IPS-NIHi7 (cell line): Measurements from ENCODE around the gene NAV1.

Experiments
- DNase-seq: peaks from one replicate; pipeline ENCODE4 v3.0.0; 2012; ENCODE audit warnings: mixed read lengths; ENCODE audit errors: extremely low spot score

NAV1 gene

DNA sequence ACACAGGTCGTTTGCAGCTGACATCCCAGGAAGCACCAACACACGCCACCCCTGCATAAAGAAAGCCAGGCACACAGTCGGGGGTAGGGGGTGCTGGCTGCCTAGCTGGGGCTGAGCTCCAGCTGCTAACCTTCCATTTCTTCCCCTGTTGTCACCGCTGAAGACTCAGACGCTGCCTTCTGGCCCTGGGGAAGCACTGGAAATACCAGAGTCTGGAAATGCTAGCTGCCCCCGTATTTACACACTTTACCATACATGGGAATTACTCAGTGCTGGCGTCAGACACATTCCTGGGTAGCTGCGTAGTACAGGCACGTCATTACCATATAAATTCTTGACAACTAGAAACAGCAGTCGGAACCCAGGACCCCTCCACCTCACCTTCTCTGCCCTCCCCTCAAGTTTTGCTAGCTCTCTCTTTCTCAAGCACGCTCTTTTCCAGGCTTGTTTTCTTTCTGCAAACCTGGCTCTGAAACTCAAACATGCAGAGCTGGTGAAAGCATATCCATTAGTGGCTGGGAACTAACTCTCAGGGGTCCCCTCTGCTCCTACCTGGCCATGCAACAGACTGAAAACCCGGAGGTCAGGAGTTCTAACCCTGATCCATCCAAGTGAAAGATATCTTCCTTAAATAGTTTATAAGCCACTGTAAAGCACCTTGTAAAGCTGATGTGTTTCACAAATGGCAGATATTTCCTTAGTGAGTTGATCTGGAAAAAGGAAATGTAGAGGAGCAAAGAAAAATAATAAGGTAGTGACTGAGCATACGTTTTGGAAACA is 35.3 kb upstream of the NAV1 start:
- DNase-seq, result peak; percentile 61

DNA sequence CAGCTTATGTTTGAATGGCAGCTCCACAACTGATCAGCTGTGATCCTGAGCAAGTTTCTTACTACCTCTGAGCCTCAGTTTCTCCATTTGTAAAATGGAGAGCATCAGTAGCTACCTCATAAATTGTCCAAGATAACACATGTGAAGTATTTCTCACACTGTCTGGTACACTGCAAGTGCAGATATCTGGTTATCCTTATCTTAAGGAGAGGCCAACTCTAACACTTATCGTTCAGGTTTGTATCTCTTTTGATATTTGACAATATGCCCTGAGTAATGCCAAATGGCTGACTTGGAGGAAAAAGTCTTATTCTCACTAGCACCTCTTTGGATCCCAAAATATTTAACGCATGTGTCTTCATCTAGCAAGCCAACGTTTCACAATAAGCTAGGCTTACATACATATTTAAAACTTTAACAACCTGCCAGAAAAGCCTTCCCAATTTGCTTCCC is 34.7 kb upstream of the NAV1 start:
- no peak for DNase-seq

DNA sequence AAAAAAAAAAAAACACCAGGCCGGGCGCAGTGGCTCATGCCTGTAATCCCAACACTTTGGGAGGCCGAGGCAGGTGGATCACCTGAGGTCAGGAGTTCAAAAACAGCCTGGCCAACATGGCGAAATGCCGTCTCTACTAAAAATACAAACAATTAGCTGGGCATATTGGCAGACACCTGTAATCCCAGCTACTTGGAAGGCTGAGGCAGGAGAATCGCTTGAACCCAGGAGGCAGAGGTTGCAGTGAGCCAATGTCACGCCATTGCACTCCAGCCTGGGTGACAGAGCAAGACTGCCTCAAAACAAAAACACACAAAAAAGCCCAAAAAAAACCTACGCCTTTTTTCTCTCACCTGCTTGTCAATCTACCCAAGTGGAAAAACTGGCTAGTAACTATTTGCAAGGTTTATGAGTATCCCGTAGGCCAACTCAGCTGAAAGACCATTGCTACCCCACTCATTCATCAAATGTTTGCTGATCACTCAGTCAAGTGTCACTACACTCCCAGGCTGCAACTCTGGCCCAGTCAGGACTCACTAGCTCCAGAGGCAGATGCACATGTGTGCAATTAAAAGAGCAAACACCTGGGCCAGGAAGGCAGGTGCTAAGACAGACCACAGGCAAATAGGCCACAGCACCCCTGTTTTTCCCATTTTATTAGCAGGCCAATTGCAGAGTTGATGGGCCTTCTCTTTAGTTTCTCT is 34.0 kb upstream of the NAV1 start:
- no peak for DNase-seq

DNA sequence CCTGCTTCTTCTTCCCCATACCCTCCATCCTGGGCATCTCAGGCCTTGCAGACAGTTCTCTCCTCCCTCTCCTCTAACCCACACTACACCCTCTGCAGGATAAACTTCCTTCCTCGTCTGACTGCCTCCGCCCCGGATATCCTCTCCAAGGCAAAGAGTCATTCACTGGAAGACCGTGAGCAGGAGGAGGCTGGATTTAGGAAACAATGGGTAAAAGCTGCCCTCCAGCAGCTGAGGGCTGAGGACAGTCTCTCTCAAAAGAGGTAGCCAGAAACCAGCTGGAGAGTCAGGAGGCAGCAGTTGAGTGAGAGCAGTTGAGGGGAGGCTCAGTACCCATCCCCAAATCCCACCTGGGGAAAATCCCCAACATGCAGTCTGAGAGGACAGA is 33.4 kb upstream of the NAV1 start:
- no peak for DNase-seq

DNA sequence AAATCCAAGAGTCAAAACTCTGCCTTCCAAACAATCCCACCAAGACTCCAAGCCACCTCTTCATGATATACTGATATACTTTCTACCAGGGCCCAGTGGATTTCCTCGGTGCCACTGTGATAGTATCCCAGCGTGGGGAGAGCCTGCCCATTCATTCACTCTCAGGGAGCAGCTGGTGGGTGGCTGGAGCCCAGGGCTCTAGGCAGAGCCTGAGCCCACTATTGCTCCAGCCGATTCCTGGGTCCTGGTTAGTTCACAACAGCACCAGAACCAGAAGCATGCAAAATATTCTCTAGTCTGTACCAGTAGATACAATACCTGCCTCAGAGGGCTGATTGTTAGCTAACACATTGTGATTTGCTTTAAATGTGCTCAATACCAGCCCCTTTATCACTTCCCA is 32.8 kb upstream of the NAV1 start:
- DNase-seq, result no peak

DNA sequence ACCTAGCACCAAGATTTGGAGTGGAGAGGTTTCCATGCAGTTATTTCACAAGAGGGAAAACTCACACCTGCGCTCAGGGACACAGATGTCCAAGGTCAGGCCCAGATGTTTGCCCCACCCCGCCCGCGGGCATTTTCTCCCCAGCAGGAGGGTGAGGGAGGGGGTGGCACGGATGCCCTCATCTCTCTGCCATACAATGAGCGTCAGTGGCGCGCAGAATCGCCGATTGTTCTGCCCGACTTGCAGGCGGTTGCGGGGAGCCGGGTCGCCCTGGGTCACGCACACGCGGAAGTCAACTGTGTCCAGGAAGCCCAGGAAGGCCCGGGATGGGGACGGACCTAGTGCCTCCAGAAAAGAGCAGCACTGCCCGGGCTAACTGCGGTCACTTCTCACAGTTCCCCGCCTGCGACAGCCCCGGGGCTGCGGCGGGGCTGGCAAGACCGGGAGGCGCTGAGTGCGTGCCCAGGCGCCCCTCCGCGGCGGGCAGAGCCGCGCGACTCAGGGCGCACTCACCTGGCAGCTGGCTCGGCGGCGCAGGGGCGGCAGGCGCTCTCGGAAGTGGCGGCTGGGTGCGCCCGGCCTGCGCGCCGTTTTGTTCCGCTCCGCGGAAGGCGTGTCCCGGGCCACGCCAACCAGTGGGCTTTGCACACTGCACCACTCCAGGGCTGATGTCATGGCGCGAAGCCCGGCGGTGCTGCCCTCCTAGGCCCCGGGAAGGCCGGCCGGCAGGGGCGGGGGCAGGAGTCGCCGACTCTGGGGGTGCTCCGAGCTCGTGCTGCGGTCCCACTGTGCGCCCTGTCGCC is 32.2 kb upstream of the NAV1 start, which contains the start of gene CSRP1:
Gene CSRP1, minus strand, starts transcription at position 567 of the 803 bp plus-strand sequence. CDS start 10,820 bp downstream, outside the sequence.
- peak; percentile 50 for DNase-seq

DNA sequence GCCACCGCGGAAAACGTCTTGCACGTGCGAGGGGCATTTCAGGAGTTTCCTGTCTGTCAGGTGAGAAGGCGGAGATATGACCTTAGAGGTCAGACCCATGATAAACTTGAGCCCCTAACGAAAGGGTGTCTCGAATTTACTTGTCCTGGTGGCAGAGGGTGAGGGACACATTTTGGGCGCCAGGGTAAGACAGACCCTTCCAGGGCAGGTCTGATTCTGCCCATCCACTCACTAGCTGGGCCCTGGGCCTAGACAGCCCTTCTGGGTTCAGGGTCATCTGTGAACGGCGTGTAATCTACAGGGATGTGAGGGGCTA is 31.6 kb upstream of the NAV1 start:
- DNase-seq, result no peak

DNA sequence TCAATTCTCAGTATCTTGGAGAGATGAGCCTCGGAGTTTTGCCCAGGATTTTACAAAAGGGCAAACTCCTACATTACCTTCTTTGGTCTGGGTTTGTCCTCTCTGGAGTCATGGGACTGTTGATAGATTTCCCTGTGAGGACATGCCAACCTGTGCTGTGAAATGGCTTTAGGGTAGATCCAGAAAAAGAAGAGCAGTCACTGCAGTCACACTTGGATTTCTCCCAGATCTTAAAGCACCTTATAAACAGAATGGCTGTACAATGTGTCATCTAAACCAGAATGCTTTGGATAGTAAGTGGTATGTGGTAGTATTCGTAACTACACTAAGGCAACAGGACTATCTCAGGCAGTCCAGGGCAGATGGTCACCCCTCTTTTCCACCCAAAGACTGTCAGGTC is 30.1 kb upstream of the NAV1 start:
- DNase-seq, result no peak

DNA sequence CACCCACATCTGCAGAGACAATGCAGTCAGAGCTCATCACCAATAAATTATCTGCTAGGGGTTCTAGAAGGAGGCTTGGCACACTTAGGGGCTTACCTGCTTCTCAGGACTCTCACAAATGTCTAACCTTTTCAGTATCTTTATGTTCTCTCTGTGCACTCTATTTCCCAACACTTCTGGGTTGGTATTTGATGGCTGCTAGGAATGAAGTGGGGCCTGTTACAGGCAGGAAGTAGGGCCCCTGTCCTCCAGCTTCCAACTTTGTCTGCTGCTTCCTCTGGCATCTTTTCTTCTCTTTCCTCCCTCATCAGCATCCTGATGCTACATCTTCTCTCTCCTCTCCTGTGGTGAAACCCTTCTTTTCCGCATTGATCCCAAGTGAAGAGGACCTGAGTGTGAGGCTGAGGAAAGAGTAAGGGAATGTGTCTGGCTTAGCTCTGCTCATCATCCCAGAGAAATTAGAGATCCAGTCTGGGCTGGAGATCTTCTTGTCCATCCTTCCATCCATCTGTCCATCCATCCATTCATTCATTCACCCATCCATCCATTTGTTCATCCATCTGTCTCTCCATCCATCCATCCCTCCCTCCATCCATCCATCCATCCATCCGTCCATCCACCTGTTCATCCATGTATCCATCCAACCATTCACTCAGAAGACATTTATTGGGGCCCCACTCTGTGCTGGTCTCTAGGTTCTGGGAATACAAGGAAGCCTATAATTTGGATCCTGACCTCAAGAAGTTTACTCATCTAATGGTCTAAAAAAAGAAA is 29.1 kb upstream of the NAV1 start:
- DNase-seq, result no peak

DNA sequence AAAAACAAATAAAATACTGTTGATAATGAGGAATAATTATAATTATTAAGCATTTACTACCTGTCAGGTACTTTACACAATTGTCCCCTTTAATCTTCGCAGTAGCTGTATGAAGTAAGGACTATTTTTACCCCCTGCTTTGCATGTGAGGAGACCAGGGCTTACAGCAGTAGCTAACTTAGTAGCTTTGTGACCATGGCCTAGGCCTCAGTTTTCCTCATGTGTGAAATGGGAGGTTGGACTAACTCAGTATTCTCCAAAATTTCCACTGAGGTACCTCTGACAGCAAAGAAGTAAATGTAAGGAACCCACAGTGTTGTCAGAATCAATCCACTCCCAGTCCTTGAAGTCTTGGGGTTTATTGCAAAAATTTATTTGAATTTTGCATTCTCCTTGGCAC is 28.2 kb upstream of the NAV1 start:
- DNase-seq, result no peak

DNA sequence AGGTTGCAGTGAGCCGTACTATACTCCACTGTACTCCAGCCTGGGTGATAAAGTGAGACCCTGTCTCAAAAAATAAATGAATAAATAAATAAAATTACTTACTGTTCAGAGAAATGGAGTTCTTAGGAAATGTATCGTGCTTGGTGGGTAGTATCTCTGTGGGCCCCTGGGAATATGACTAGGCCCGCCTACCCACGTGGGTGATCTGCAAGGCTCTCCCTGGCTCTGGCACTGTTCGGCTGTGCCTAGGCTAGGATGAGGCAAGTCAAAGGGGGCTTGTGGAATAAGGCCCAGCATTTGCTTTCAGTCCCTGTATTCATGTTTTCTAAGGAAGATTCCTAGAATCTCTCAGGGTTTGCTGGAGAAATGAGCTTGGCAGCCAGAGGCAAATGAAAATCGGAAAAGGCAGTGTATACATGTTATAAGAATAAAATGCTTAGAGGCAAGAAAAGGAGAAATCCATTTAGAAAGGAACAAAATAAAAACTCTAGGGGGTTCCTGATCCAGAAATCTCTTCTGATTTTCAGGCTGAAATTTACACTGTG is 27.5 kb upstream of the NAV1 start:
- no peak for DNase-seq

DNA sequence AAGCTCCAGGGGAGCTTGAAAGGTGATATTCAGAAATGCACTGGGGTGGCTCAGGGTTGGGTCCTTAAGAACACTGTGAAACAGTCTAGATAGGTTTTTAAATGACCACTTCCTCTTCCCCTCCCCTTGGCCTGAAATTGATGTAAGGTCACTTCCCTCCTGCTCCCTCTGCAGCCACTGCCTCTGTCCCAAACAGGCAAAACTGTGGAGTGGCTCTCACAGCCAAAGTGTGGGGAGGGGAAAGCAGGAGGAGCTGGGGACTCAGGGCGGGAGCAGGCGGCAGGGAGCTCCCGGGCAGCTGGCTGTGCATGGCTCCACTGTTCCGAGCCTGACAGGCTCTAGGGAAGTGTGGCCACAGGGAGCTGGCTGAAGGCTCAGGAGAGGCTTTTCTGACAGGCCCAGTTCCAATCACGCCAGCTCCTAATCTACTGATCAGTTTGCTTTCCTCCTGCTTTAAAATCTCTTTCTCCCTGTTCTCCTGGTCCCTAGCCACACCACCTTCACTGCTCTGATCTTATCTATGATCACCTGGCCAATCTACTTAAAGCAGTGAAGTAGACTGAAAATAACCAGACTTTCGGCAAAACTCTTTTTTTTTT is 26.9 kb upstream of the NAV1 start:
- peak; percentile 72 for DNase-seq

DNA sequence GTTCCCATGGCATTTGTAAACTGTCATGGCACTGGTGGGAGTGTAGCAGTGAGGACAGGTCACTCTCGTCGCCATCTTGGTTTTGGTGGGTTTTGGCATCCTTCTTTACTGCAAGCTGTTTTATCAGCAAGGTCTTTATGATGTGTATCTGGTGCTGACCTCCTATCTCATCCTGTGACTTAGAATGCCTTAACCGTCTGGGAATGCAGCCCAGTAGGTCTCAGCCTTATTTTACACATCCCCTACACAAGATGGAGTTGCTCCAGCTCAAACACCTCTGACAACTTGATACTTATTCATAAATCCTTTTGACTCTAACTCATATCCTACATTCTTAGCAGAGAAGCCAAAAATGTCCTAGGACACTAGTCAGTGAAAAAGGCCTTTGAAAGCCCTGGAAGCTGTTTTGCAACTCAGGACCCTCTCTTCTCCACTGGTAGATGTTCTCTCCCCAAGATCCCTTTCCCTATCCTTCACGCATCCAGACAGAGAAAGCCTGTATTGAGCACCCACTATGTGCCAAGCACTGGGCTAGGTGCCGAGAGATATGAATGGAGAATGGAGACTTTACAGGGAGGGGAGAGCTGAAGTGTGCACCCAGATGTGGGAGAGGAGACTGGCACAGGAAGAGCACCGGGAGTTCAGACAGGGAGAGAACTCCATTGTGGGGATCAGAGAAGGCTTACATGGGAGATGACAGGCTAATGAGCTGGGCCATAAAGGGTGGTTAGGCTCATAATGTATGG is 25.3 kb upstream of the NAV1 start:
- no peak for DNase-seq

DNA sequence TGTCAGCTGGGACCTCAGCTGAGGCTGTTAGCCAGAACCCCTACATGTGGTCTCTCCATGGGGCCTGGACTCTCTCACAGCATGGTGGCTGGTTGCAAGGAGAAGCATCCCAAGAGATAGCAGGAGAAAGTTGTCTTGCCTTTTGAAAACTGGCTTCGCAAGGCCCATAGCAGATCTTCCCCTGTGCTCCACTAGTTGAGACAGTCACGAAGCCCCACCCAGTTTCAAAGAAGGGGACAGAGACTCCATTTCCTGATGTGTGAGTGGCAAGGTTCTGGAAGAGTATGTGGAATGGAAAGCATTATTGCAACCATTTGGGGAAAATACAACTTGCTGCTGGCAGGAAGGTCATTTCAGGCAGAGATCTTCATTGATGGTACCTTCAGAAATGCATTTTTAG is 24.5 kb upstream of the NAV1 start:
- DNase-seq, result no peak

DNA sequence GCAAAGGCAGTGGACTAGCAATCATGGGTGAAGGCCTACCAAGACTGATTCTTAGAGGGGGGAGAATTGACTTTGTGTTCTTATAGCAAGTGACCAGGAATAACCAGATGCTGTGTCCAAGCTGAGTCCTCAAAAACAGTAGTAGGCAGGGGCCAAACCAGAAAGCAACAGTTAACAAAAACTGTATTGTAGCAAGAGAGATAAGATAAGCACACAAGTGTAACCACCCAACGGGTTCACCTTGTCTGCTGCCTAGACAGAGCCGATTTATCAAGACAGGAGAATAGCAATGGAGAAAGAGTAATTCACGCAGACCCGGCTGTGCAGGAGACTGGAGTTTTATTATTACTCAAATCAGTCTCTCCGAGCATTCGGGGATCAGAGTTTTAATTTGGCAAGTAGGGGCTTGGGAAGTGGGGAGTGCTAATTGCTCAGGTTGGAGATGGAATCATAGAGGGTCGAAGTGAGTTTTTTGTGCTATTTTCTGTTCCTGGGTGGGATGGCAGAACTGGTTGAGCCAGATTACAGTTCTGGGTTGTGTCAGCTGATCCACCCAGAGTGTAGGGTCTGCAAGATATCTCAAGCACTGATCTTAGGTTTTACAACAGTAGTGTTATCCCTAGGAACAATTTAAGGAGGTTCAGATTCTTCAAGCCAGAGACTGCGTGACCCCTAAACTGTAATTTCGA is 23.7 kb upstream of the NAV1 start:
- DNase-seq, result no peak

DNA sequence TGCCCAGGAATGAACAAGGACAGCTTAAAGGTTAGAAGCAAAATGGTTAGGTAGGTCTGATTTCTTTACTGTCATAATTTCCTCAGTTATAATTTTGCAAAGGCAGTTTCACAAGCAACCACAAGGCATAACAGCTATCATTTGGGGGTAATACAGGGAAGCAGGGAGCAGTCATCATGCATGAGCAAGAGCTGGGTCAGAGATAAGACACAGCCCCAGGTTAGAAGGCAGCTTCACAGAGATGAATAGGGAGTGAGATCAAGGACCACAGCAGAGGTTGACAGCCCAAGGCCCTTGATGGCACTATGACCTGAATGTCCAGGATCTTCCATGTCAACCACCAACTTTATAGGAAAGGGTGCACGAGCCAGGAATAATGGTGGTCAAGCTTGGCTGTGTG is 23.0 kb upstream of the NAV1 start:
- DNase-seq, result no peak

DNA sequence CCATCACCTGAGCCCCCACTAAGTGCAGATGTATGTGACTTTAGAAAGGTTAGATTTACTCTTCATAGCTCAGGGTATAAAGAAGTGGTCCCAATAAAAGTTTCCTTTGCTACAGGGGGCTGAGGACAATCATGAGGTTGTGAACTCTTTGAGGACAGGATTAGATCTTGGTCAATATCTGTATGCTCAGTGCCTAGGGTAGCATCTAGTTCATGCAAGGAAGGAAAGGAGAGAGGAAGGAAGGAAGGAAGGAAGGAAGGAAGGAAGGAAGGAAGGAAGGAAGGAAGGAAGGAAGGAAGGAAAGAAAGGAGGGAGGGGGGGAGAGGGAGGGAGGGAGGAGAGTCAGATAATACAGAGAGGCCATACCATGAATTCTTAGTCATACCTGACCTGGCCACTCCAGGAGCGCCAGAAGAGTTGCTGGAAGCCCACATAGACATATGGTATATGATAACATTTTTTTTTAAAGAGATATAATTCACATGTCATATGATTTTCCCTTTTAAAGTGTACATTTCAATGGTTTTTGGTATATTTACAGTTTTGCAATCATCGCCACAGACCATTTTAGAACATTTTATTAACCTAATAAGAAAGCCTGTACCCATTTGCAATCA is 22.3 kb upstream of the NAV1 start:
- no peak for DNase-seq

DNA sequence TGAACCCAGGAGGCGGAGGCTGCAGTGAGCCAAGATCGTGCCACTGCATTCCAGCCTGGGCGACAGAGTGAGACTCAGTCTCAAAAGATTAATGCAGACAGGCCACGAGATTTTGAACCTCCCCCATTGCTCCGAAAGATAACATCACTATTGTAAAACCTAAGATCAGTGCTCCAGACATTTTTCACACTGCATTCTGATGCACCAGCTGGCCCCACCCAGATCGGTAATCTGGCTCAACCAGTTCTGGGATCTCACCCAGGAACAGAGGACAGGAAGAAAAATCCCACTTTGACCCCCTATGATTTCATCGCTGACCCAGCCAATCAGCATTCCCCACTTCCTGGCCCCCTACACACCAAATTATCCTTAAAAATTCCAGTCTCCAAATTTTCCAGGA is 21.3 kb upstream of the NAV1 start:
- no peak for DNase-seq

DNA sequence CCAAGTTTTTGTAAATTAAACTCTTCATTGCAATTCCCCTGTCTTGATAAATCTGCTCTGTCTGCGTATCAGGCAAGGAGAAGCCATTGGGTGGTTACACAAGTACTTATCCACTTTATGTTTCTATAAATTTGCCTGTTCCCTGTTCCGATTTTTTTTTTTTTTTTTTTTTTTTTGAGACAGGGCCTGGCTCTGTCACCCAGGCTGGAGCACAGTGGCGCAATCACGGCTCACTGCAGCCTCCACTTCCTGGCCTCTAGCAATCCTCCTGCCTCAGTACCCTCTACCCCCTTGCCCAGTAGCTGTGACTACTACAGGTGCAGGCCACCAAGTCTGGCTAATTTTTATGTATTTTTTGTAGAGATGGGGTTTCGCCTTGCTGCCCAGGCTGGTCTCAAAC is 20.9 kb upstream of the NAV1 start:
- no peak for DNase-seq
